Measurements from ENCODE around the gene MAP4.
A peak's percentile ranks its signal among the peaks of the same experiment; 100 is the strongest.
"Not testable (repeated sequence)": the region's sequence is repeated elsewhere in the genome, so short reads cannot be mapped to it uniquely, and the experiment has no call there.

MAP4 gene

GRCh38 chr3:47846880-47847248 lies 169.4 kb downstream of the MAP4 start:
- H3K27me3 ChIP-seq (ENCODE audit: insufficient read depth, low read length), result no peaks in the 10 kb centered on the region
- H3K9ac ChIP-seq (ENCODE audit: low read depth, low read length), result no peak overlapping the region
- H3K27ac ChIP-seq (ENCODE audit: low read length), result no peak overlapping the region
- peaks cover 93% of the 10 kb centered on the region for H3K36me3 ChIP-seq (ENCODE audit: insufficient read depth, low read depth, low read length)
- no peak overlapping the region for H3K4me3 ChIP-seq (ENCODE audit: low read length)
- H3K4me1 ChIP-seq (ENCODE audit: insufficient read depth, low read length), result peaks cover 10% of the 10 kb centered on the region
- no peaks in the 10 kb centered on the region for H3K9me3 ChIP-seq (ENCODE audit: insufficient read depth, low read depth, low read length)

- H3K4me1 ChIP-seq (ENCODE audit: insufficient read depth, low read length), result peaks cover 15% of the 10 kb centered on the region
- no peaks in the 10 kb centered on the region for H3K9me3 ChIP-seq (ENCODE audit: insufficient read depth, low read depth, low read length)
- H3K4me3 ChIP-seq (ENCODE audit: low read length), result no peak overlapping the region
- no peak overlapping the region for H3K27ac ChIP-seq (ENCODE audit: low read length)
- H3K9ac ChIP-seq (ENCODE audit: low read depth, low read length), result no peak overlapping the region
- H3K36me3 ChIP-seq (ENCODE audit: insufficient read depth, low read depth, low read length), result peaks cover 95% of the 10 kb centered on the region
- H3K27me3 ChIP-seq (ENCODE audit: insufficient read depth, low read length), result no peaks in the 10 kb centered on the region
Measured at GRCh38 chr3:47846186-47846879, 169.9 kb downstream of the MAP4 start.

GRCh38 chr3:47841786-47842349 lies 174.3 kb downstream of the MAP4 start:
- peaks cover 27% of the 10 kb centered on the region for H3K4me1 ChIP-seq (ENCODE audit: insufficient read depth, low read length)
- H3K4me3 ChIP-seq (ENCODE audit: low read length), result peak overlapping the region; percentile 57; the same call in 1 of the 2 replicates
- H3K9ac ChIP-seq (ENCODE audit: low read depth, low read length), result peak overlapping the region; percentile 12; the same call in 1 of the 2 replicates
- H3K9me3 ChIP-seq (ENCODE audit: insufficient read depth, low read depth, low read length), result no peaks in the 10 kb centered on the region
- no peak overlapping the region for H3K27ac ChIP-seq (ENCODE audit: low read length)
- peaks cover 94% of the 10 kb centered on the region for H3K36me3 ChIP-seq (ENCODE audit: insufficient read depth, low read depth, low read length)
- H3K27me3 ChIP-seq (ENCODE audit: insufficient read depth, low read length), result no peaks in the 10 kb centered on the region

- H3K27ac ChIP-seq (ENCODE audit: low read length), result no peak overlapping the region
- H3K36me3 ChIP-seq (ENCODE audit: insufficient read depth, low read depth, low read length), result peaks cover 89% of the 10 kb centered on the region
- H3K4me1 ChIP-seq (ENCODE audit: insufficient read depth, low read length), result peaks cover 27% of the 10 kb centered on the region
- no peak overlapping the region for H3K4me3 ChIP-seq (ENCODE audit: low read length)
- H3K27me3 ChIP-seq (ENCODE audit: insufficient read depth, low read length), result no peaks in the 10 kb centered on the region
- H3K9me3 ChIP-seq (ENCODE audit: insufficient read depth, low read depth, low read length), result no peaks in the 10 kb centered on the region
- no peak overlapping the region for H3K9ac ChIP-seq (ENCODE audit: low read depth, low read length)
Measured at GRCh38 chr3:47838503-47838902, 177.7 kb downstream of the MAP4 start.

GRCh38 chr3:47836986-47837385 lies 179.2 kb downstream of the MAP4 start:
- Histone ChIP-seq H3K36me3 (ENCODE audit: insufficient read depth, low read depth, low read length) (peaks cover 91% of the 10 kb centered on the region), H3K9me3 (ENCODE audit: insufficient read depth, low read depth, low read length) (no peaks in the 10 kb centered on the region), H3K4me1 (ENCODE audit: insufficient read depth, low read length) (peaks cover 17% of the 10 kb centered on the region), H3K4me3 (ENCODE audit: low read length) (no peak overlapping the region), H3K27me3 (ENCODE audit: insufficient read depth, low read length) (no peaks in the 10 kb centered on the region), H3K9ac (ENCODE audit: low read depth, low read length) (no peak overlapping the region), H3K27ac (ENCODE audit: low read length) (no peak overlapping the region)

- not testable (repeated sequence) for H3K27ac ChIP-seq (ENCODE audit: low read length); H3K4me1 ChIP-seq (ENCODE audit: insufficient read depth, low read length); H3K27me3 ChIP-seq (ENCODE audit: insufficient read depth, low read length); H3K9me3 ChIP-seq (ENCODE audit: insufficient read depth, low read depth, low read length); H3K4me3 ChIP-seq (ENCODE audit: low read length); H3K9ac ChIP-seq (ENCODE audit: low read depth, low read length)
- H3K36me3 ChIP-seq (ENCODE audit: insufficient read depth, low read depth, low read length), result peaks cover 82% of the 10 kb centered on the region
Measured at GRCh38 chr3:47829482-47829881, 186.7 kb downstream of the MAP4 start.

- Histone ChIP-seq H3K36me3 (ENCODE audit: insufficient read depth, low read depth, low read length) (peaks cover 52% of the 10 kb centered on the region), H3K4me3 (ENCODE audit: low read length) (peak overlapping the region; percentile 99), H3K27ac (ENCODE audit: low read length) (peak overlapping the region; percentile 91), H3K9ac (ENCODE audit: low read depth, low read length) (peak overlapping the region; percentile 96), H3K4me1 (ENCODE audit: insufficient read depth, low read length) (peaks cover 7% of the 10 kb centered on the region; the same call in 1 of the 2 replicates), H3K9me3 (ENCODE audit: insufficient read depth, low read depth, low read length) (no peaks in the 10 kb centered on the region), H3K27me3 (ENCODE audit: insufficient read depth, low read length) (no peaks in the 10 kb centered on the region)
Measured at GRCh38 chr3:47825590-47825989, 190.6 kb downstream of the MAP4 start.

GRCh38 chr3:47824541-47825473 lies 191.4 kb downstream of the MAP4 start:
- Histone ChIP-seq H3K36me3 (ENCODE audit: insufficient read depth, low read depth, low read length) (peaks cover 46% of the 10 kb centered on the region), H3K27ac (ENCODE audit: low read length) (peak overlapping the region; percentile 91), H3K4me1 (ENCODE audit: insufficient read depth, low read length) (peaks cover 7% of the 10 kb centered on the region; the same call in 1 of the 2 replicates)

GRCh38 chr3:47817609-47818008 lies 198.6 kb downstream of the MAP4 start:
- Histone ChIP-seq H3K36me3 (ENCODE audit: insufficient read depth, low read depth, low read length) (peaks cover 60% of the 10 kb centered on the region), H3K4me1 (ENCODE audit: insufficient read depth, low read length) (no peaks in the 10 kb centered on the region), H3K9ac (ENCODE audit: low read depth, low read length) (no peak overlapping the region), H3K9me3 (ENCODE audit: insufficient read depth, low read depth, low read length) (no peaks in the 10 kb centered on the region), H3K4me3 (ENCODE audit: low read length) (no peak overlapping the region), H3K27ac (ENCODE audit: low read length) (no peak overlapping the region), H3K27me3 (ENCODE audit: insufficient read depth, low read length) (no peaks in the 10 kb centered on the region)

More at GRCh38 chr3:47824541-47825473, 191.4 kb downstream of the MAP4 start:
- Histone ChIP-seq H3K9ac (ENCODE audit: low read depth, low read length) (peak overlapping the region; percentile 96), H3K4me3 (ENCODE audit: low read length) (peak overlapping the region; percentile 99), H3K27me3 (ENCODE audit: insufficient read depth, low read length) (no peaks in the 10 kb centered on the region), H3K9me3 (ENCODE audit: insufficient read depth, low read depth, low read length) (no peaks in the 10 kb centered on the region)

GRCh38 chr3:47813551-47814177 lies 202.6 kb downstream of the MAP4 start:
- H3K4me3 ChIP-seq (ENCODE audit: low read length), result no peak overlapping the region
- no peak overlapping the region for H3K9ac ChIP-seq (ENCODE audit: low read depth, low read length)
- H3K9me3 ChIP-seq (ENCODE audit: insufficient read depth, low read depth, low read length), result no peaks in the 10 kb centered on the region
- peaks cover 65% of the 10 kb centered on the region for H3K36me3 ChIP-seq (ENCODE audit: insufficient read depth, low read depth, low read length)
- no peaks in the 10 kb centered on the region for H3K4me1 ChIP-seq (ENCODE audit: insufficient read depth, low read length)
- no peak overlapping the region for H3K27ac ChIP-seq (ENCODE audit: low read length)
- H3K27me3 ChIP-seq (ENCODE audit: insufficient read depth, low read length), result no peaks in the 10 kb centered on the region

GRCh38 chr3:47804577-47804976 lies 211.6 kb downstream of the MAP4 start:
- Histone ChIP-seq H3K4me3 (ENCODE audit: low read length) (peak overlapping the region; percentile 97), H3K27me3 (ENCODE audit: insufficient read depth, low read length) (no peaks in the 10 kb centered on the region), H3K9me3 (ENCODE audit: insufficient read depth, low read depth, low read length) (no peaks in the 10 kb centered on the region), H3K36me3 (ENCODE audit: insufficient read depth, low read depth, low read length) (peaks cover 29% of the 10 kb centered on the region), H3K9ac (ENCODE audit: low read depth, low read length) (peak overlapping the region; percentile 94; the same call in 1 of the 2 replicates), H3K27ac (ENCODE audit: low read length) (no peak overlapping the region), H3K4me1 (ENCODE audit: insufficient read depth, low read length) (peaks cover 8% of the 10 kb centered on the region; the same call in 1 of the 2 replicates)
